H1 (cell line): Measurements from ENCODE around the gene FOXO6. TPM values are rescaled to one million over a fixed set of nuclear protein-coding genes. Genes with fewer than 3 reads are reported as not detected.
A peak's percentile ranks its signal among the peaks of the same experiment; 100 is the strongest.

Source experiments
- CTCF ChIA-PET: fragments of 300-600 bp; sonication (Branson Sonifier 250); formaldehyde crosslinking; loops from one replicate; lab custom pipeline; 2021; ENCODE audit not compliant: partially characterized antibody; lab: Charles Lee
- POLR2A ChIA-PET: fragments of 300-600 bp; sonication (Branson Sonifier 250); formaldehyde crosslinking; loops from one replicate; lab custom pipeline; 2021; ENCODE audit warnings: inconsistent platforms; ENCODE audit not compliant: partially characterized antibody; lab: Charles Lee
- DNase-seq, 2 experiments: peaks; one replicate each; pipeline versions ENCODE4 v3.0.0 to v3.0.0-alpha.2; 2010 to 2022; ENCODE audit warnings: low spot score in 2 of 2, low read depth in 1 of 2, mixed read lengths in 1 of 2
- FAIRE-seq: peaks from 2 replicates; lab custom pipeline; 2011; peaks lifted over from hg19 to GRCh38; lab: Jason Lieb, UNC
- H2AFZ ChIP-seq: 2 replicates; pipeline ENCODE4 v1.8.1; 2012; ENCODE audit warnings: low read length, inconsistent platforms
- H2AK5ac ChIP-seq: 2 replicates; pipeline ENCODE4 v1.6.1; 2013; ENCODE audit warnings: low read depth, low read length
- H2BK120ac ChIP-seq: replicated peaks from 2 replicates; pipeline ENCODE3; 2013; ENCODE audit warnings: low read depth, low read length, inconsistent platforms
- H2BK12ac ChIP-seq: 2 replicates; pipeline ENCODE4 v1.6.1; 2013; ENCODE audit warnings: low read depth, low read length
- H2BK15ac ChIP-seq: 2 replicates; pipeline ENCODE4 v1.6.1; 2013; ENCODE audit warnings: low read length
- H2BK20ac ChIP-seq: 2 replicates; pipeline ENCODE4 v1.6.1; 2013; ENCODE audit warnings: low read length
- H2BK5ac ChIP-seq: 2 replicates; pipeline ENCODE4 v1.6.1; 2013; ENCODE audit warnings: low read depth, low read length
- H3K14ac ChIP-seq: 2 replicates; pipeline ENCODE4 v1.6.1; 2013; ENCODE audit warnings: inconsistent platforms; ENCODE audit not compliant: insufficient read length
- H3K18ac ChIP-seq: 2 replicates; pipeline ENCODE4 v1.6.1; 2013; ENCODE audit warnings: low read length; ENCODE audit errors: extremely low read depth
- H3K23ac ChIP-seq: 2 replicates; pipeline ENCODE4 v1.6.1; 2013; ENCODE audit warnings: inconsistent platforms; ENCODE audit not compliant: insufficient read length
- H3K23me2 ChIP-seq: 2 replicates; pipeline ENCODE4 v1.6.1; 2013; ENCODE audit warnings: low read depth, low read length
- H3K27ac ChIP-seq: 2 replicates; pipeline ENCODE4 v1.6.1; 2011; ENCODE audit warnings: low read depth, low read length, inconsistent platforms
- H3K27me3 ChIP-seq, 4 experiments: replicated peaks in 1 of 4; 1 replicate in 1 of 4; 2 replicates in 3 of 4; pipeline versions ENCODE4 v1.6.1 to v1.8.1; 2011 to 2013; ENCODE audit warnings: low read length in 3 of 4, mild to moderate bottlenecking in 3 of 4, inconsistent platforms in 2 of 4, mixed read lengths in 2 of 4, moderate library complexity in 1 of 4; ENCODE audit not compliant: control insufficient read depth in 3 of 4, insufficient read depth in 3 of 4; ENCODE audit errors: extremely low read depth in 1 of 4
- H3K36me3 ChIP-seq, 4 experiments: 2 replicates each; pipeline versions ENCODE4 v1.6.1 to v1.8.1; 2011 to 2013; ENCODE audit warnings: mild to moderate bottlenecking in 4 of 4, low read length in 3 of 4, moderate library complexity in 2 of 4, control low read depth in 1 of 4, inconsistent platforms in 1 of 4; ENCODE audit not compliant: insufficient read depth in 4 of 4, control insufficient read depth in 2 of 4
- H3K4ac ChIP-seq: replicated peaks from 2 replicates; pipeline ENCODE3; 2013; ENCODE audit warnings: low read length, low read depth, mixed read lengths, inconsistent platforms; ENCODE audit not compliant: insufficient read length
- H3K4me1 ChIP-seq, 4 experiments: replicated peaks in 1 of 4; 1 replicate in 1 of 4; 2 replicates in 3 of 4; pipeline versions ENCODE4 v1.6.1 to v1.8.1; 2011 to 2013; ENCODE audit warnings: low read length in 3 of 4, inconsistent platforms in 2 of 4, mixed read lengths in 1 of 4; ENCODE audit not compliant: insufficient read depth in 4 of 4, control insufficient read depth in 3 of 4
- H3K4me2 ChIP-seq, 2 experiments: 2 replicates each; pipeline versions ENCODE4 v1.6.1 to v1.8.1; 2011 to 2013; ENCODE audit warnings: low read depth in 2 of 2, low read length in 2 of 2, control low read depth in 1 of 2, inconsistent platforms in 1 of 2, mild to moderate bottlenecking in 1 of 2; ENCODE audit not compliant: insufficient read depth in 1 of 2
- H3K4me3 ChIP-seq, 4 experiments: fragments of 200-600, 300-600 bp in 1 of 4; sonication (generic), shearing (Covaris generic), sonication (Bioruptor Twin) in 1 of 4; 2 replicates each; pipeline versions ENCODE4 v1.5.1 to v1.8.1; 2011 to 2016; ENCODE audit warnings: low read length in 4 of 4, low read depth in 3 of 4, control low read depth in 2 of 4, inconsistent platforms in 2 of 4, mild to moderate bottlenecking in 2 of 4, mixed read lengths in 1 of 4, moderate library complexity in 1 of 4; ENCODE audit not compliant: insufficient read depth in 2 of 4; ENCODE audit errors: extremely low read depth in 1 of 4
- H3K56ac ChIP-seq: replicated peaks from 2 replicates; pipeline ENCODE3; 2013; ENCODE audit warnings: low read depth, mild to moderate bottlenecking, mixed read lengths, low read length, inconsistent platforms; ENCODE audit not compliant: insufficient read length
- H3K79me1 ChIP-seq: 2 replicates; pipeline ENCODE4 v1.6.1; 2013; ENCODE audit warnings: low read depth, low read length, control low read depth
- H3K79me2 ChIP-seq, 2 experiments: 2 replicates each; pipeline versions ENCODE4 v1.6.1 to v1.8.1; 2012 to 2013; ENCODE audit warnings: low read length in 2 of 2, mild to moderate bottlenecking in 2 of 2, inconsistent platforms in 1 of 2; ENCODE audit not compliant: insufficient read depth in 2 of 2, control insufficient read depth in 1 of 2
- H3K9ac ChIP-seq, 4 experiments: replicated peaks in 1 of 4; 1 replicate in 1 of 4; 2 replicates in 3 of 4; pipeline versions ENCODE4 v1.6.1 to v1.8.1; 2011 to 2013; ENCODE audit warnings: low read depth in 3 of 4, low read length in 3 of 4, control low read depth in 2 of 4, mild to moderate bottlenecking in 2 of 4, moderate library complexity in 2 of 4, inconsistent platforms in 1 of 4; ENCODE audit errors: extremely low read depth in 1 of 4
- H3K9me3 ChIP-seq, 2 experiments: 2 replicates each; pipeline versions ENCODE4 v1.6.1 to v1.8.1; 2012 to 2013; ENCODE audit warnings: mild to moderate bottlenecking in 2 of 2, moderate library complexity in 2 of 2, control low read depth in 1 of 2, inconsistent platforms in 1 of 2, low read depth in 1 of 2, low read length in 1 of 2, mixed read lengths in 1 of 2; ENCODE audit not compliant: insufficient read depth in 2 of 2
- H4K20me1 ChIP-seq, 2 experiments: replicated peaks in 1 of 2; 2 replicates each; pipeline versions ENCODE3 to v1.8.1; 2011 to 2013; ENCODE audit warnings: inconsistent platforms in 2 of 2, low read length in 2 of 2, mild to moderate bottlenecking in 1 of 2; ENCODE audit not compliant: insufficient read depth in 2 of 2, control insufficient read depth in 1 of 2
- H4K5ac ChIP-seq: 2 replicates; pipeline ENCODE4 v1.6.1; 2013; ENCODE audit warnings: low read length, low read depth, mixed read lengths, inconsistent platforms; ENCODE audit not compliant: insufficient read length
- H4K8ac ChIP-seq: 2 replicates; pipeline ENCODE4 v1.8.0; 2013; ENCODE audit warnings: mild to moderate bottlenecking, moderate library complexity, low read length, inconsistent platforms; ENCODE audit not compliant: insufficient read depth; ENCODE audit errors: extremely low read depth
- H4K91ac ChIP-seq: replicated peaks from 2 replicates; pipeline ENCODE3; 2013; ENCODE audit warnings: low read length, mixed read lengths, inconsistent platforms; ENCODE audit not compliant: insufficient read length
- FOSL1 ChIP-seq: IDR thresholded peaks from 2 replicates; pipeline ENCODE4 v1.6.1; 2011; ENCODE audit warnings: mild to moderate bottlenecking, low read depth, low read length, moderate library complexity; ENCODE audit not compliant: insufficient read depth
- HDAC2 ChIP-seq, 2 experiments: fragments of 300-600 bp in 1 of 2; sonication (generic) in 1 of 2; IDR thresholded peaks; 2 replicates each; pipeline ENCODE4 v1.6.1; 2011 to 2012; ENCODE audit warnings: low read depth in 2 of 2, low read length in 2 of 2, mild to moderate bottlenecking in 2 of 2, moderate library complexity in 2 of 2, borderline replicate concordance in 1 of 2, inconsistent platforms in 1 of 2
- HDAC6 ChIP-seq: IDR thresholded peaks from one replicate; pipeline ENCODE4 v1.7.1; 2012; ENCODE audit warnings: low read depth, mild to moderate bottlenecking, inconsistent platforms, low read length, moderate library complexity
- JUN ChIP-seq: IDR thresholded peaks from 2 replicates; pipeline ENCODE4 v1.6.1; 2011; ENCODE audit warnings: low read depth, mild to moderate bottlenecking, improper control_type of control experiment, low read length
- JUND ChIP-seq: IDR thresholded peaks from 2 replicates; pipeline ENCODE4 v1.6.1; 2011; ENCODE audit warnings: mild to moderate bottlenecking, improper control_type of control experiment, low read length
- KDM1A ChIP-seq: fragments of 200-600, 300-600 bp; sonication (generic); IDR thresholded peaks from 2 replicates; pipeline ENCODE4 v1.7.1; 2016; ENCODE audit warnings: mild to moderate bottlenecking, low read length, borderline replicate concordance
- PHF8 ChIP-seq: fragments of 200-600 bp; sonication (generic); conservative IDR thresholded peaks from 2 replicates; pipeline ENCODE4 v1.7.1; 2012; ENCODE audit warnings: low read depth, mild to moderate bottlenecking, inconsistent platforms, low read length, moderate library complexity
- RBBP5 ChIP-seq: IDR thresholded peaks from 2 replicates; pipeline ENCODE4 v1.7.1; 2012; ENCODE audit warnings: low read depth, mild to moderate bottlenecking, inconsistent platforms, low read length, moderate library complexity, borderline replicate concordance
- RNF2 ChIP-seq: fragments of 200-900, 300-1000 bp; sonication (generic); IDR thresholded peaks from 2 replicates; pipeline ENCODE4 v1.7.1; 2016; ENCODE audit warnings: borderline replicate concordance, low read depth, mild to moderate bottlenecking, antibody characterized with exemption, low read length; ENCODE audit not compliant: poor library complexity, severe bottlenecking; ENCODE audit errors: missing control alignments
- SIN3A ChIP-seq, 2 experiments: IDR thresholded peaks in 1 of 2; conservative IDR thresholded peaks in 1 of 2; 2 replicates each; pipeline ENCODE4 v1.6.1; 2011 to 2012; ENCODE audit warnings: low read length in 2 of 2, improper control_type of control experiment in 1 of 2, low read depth in 1 of 2, mild to moderate bottlenecking in 1 of 2
- SIX5 ChIP-seq: IDR thresholded peaks from 2 replicates; pipeline ENCODE4 v1.6.1; 2011; ENCODE audit warnings: mild to moderate bottlenecking, low read depth, low read length
- WGBS, 2 experiments: shearing (Covaris generic) in 1 of 2; methylation state at CpG; one replicate each; pipeline versions ENCODE4 v1.1.6 to v1.1.7; 2013 to 2015; ENCODE audit warnings: low lambda C conversion rate in 2 of 2, mixed read lengths in 2 of 2, inconsistent platforms in 1 of 2, low coverage in 1 of 2, missing lambda C conversion rate in 1 of 2; ENCODE audit not compliant: insufficient replicate concordance in 2 of 2, insufficient coverage in 1 of 2, insufficient read length in 1 of 2; ENCODE audit errors: extremely low coverage in 1 of 2, missing lambda C conversion rate in 1 of 2; 5-methylcytosine and 5-hydroxymethylcytosine counted together
- polyA plus RNA-seq, 7 experiments: library from polyadenylated mRNA; depleted of rRNA in 3 of 7; stranded (reverse) in 5 of 7; unstranded in 2 of 7; fragments of >200 nt in 5 of 7; fragments of 200-250 nt in 2 of 7; gene quantifications; 1 replicate in 5 of 7; 2 replicates in 1 of 7; 4 replicates in 1 of 7; pipeline versions ENCODE4 v1.2.1 to v1.2.3, GENCODE V29; 2011 to 2013; ENCODE audit warnings: missing spikeins in 2 of 7, mixed read lengths in 2 of 7
- total RNA-seq: library from RNA; stranded (reverse); fragmentation: NEBNext Ultra II Directional; extraction: Animal tissue kit (Norgen Biotek cat#: 25700); gene quantifications from 2 replicates; pipeline ENCODE4 v1.2.1, GENCODE V29; 2021

The FOXO6 gene
- total and polyA plus RNA-seq, 2 of the 8 experiments (the other 6 are each of a cell fraction or from before 2014, with no cell fraction given), result 0.59 to 3.0 TPM

- 81% methylated on average over 6 of the region's 6 CpGs; no CpG with 5 or more reads in 1 of the 2 experiments for WGBS, 2 experiments
- Histone ChIP-seq H3K18ac (no peak overlapping the region), H2BK5ac (no peak overlapping the region), H3K79me2 (no peaks in the 10 kb centered on the region), H3K36me3 (no peaks in the 10 kb centered on the region), H2BK15ac (peak overlapping the region; percentile 90), H3K56ac (no peak overlapping the region), H3K4me1 (peaks cover 6 to 26% (median 17%) of the 10 kb centered on the region in 4 experiments), H3K4me2 (no peak overlapping the region; a peak in 1 of 4 replicates), H4K8ac (peak overlapping the region; percentile 45; the same call in 1 of the 2 replicates), H2BK120ac (no peak overlapping the region), H3K27ac (no peak overlapping the region), H3K4ac (no peak overlapping the region), H3K4me3 (no peak overlapping the region), H2BK12ac (peak overlapping the region; percentile 65; the same call in 1 of the 2 replicates), H3K23me2 (peaks cover 2% of the 10 kb centered on the region; the same call in 1 of the 2 replicates), H3K9me3 (no peaks in the 10 kb centered on the region), H3K79me1 (no peaks in the 10 kb centered on the region; the same call in 1 of the 2 replicates)
- FAIRE-seq (no peak), DNase-seq (no peak)
- ChIA-PET POLR2A (interaction anchor here (1.3 to 1.5 kb wide), 2 partner anchors 13 to 29 kb away, joined by 3 to 4 read pairs; no protein-coding TSS in a partner anchor), CTCF (interaction anchor here (1.0 to 15.4 kb wide), 11 partner anchors 9 to 113 kb away, joined by 3 to 173 read pairs (median 6); partner anchors contain the start of gene FOXO6)
- TF ChIP-seq SIX5 (no peak), HDAC6 (no peak), HDAC2 (IDR thresholded peaks at IDR 0.05; ENCODE audit: borderline replicate concordance in 1 of 2, low read depth in 2 of 2, low read length in 2 of 2) (no peak), FOSL1 (no peak), KDM1A (no peak), SIN3A (conservative IDR thresholded peaks at IDR 0.05 in 1 of 2, IDR thresholded peaks at IDR 0.05 in 1 of 2; ENCODE audit: low read depth in 1 of 2, low read length in 2 of 2) (no peak), PHF8 (no peak), JUN (no peak), JUND (no peak), RBBP5 (no peak), RNF2 (no peak)
- TF ChIP-seq, all 59 proteins: peak for 0
- peaks cover 0 to 2% of the 10 kb centered on the region in 2 experiments for H4K20me1 ChIP-seq
- no peak overlapping the region for H3K14ac ChIP-seq
- no peak overlapping the region for H4K5ac ChIP-seq
- peak overlapping the region; percentile 23; the same call in 1 of the 2 replicates for H2BK20ac ChIP-seq
- H4K91ac ChIP-seq, result no peak overlapping the region
- no peak overlapping the region for H2AFZ ChIP-seq
- H2AK5ac ChIP-seq, result 0 out of 2 replicates have a peak overlapping the region, but pooled peaks have one; percentile 20
- H3K9ac ChIP-seq, result no peak overlapping the region
- H3K23ac ChIP-seq, result no peak overlapping the region
- peaks cover 3 to 27% (median 19%) of the 10 kb centered on the region in 4 experiments for H3K27me3 ChIP-seq
Observed at GRCh38 chr1:41388510-41388909, 27.3 kb downstream of the FOXO6 start.
